Endothelial cell of hepatic sinusoid (primary cell): Measurements from ENCODE around the gene C11orf87.

Experiments used
- in situ Hi-C: cut with HindIII; loops from 2 replicates; pipeline ENCODE4 v1.10.0; 2017; ENCODE audit warnings: low sequenced_read_pairs

The C11orf87 gene

DNA sequence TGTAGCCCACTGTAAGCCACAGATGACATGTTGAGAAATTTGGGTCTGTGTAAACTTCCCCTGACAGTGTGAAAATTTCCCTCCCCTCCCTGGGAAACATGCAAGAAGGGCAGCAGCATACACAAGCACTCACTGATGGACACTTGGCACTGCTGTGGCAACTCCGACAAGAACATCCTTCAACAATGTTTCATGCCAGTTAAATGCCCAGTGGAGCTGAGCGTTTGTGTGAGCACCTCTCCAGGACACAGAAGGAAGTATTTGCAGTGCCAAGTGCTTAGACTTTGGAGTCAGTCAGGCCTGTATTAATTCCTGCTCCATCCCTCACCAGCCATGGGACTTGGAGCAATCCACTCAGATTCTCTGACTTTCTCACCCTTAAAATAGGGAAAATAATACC is 17.7 kb downstream of the C11orf87 start:
- in situ Hi-C loops, result no loop called here

DNA sequence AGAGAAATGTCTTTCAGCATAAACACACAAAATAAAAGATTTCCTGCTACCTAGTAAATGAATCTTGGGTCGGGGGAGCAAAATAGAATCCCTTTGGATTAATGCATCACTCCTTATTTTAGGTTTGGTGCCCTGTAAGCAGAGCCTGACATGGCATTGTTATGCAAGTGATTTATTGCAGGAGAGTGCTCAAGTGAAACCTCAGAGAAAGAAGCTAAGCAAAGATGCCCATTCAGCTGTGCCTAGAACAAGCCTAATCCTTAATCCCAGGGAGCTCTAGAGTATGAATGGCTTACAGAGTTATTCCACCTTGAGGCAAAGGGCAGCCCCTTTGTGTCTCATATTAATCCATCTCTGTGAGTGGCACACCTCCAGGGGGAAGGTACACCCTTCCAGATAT is 21.1 kb downstream of the C11orf87 start:
- in situ Hi-C loops, result no loop called here

DNA sequence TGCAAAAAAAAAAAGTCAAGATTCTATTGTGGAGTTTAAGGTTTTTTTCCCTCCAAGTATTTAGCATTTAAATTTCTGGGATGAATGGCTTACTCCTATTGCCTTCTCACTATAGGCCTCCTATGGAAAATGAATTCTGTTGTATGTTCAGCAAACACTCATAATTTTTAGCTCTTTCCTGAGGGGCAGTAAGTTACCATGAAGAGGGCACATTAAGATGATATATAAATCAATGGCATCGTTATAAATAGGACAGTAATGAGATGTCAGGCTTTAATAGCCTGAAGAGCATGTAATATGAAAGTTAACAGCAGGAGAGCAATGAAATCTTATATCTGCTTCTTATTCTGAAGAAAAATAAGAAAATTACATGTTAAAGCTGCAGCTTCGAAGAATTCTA is 32.9 kb downstream of the C11orf87 start:
- in situ Hi-C loops, result no loop called here
